Adipocyte (in vitro differentiated cells): ENCODE measurements around the gene RTN4RL1.
A peak's percentile ranks its signal among the peaks of the same experiment; 100 is the strongest.

Experiments used
- DNase-seq: peaks from one replicate; pipeline ENCODE4 v3.0.0-alpha.2; 2015; ENCODE audit warnings: low read depth
- H3K27me3 ChIP-seq: replicated peaks from 2 replicates; pipeline ENCODE4 v1.7.0; 2013; ENCODE audit warnings: mild to moderate bottlenecking, low read length, moderate library complexity; ENCODE audit not compliant: control insufficient read depth, insufficient read depth
- H3K36me3 ChIP-seq: 2 replicates; pipeline ENCODE4 v1.7.0; 2013; ENCODE audit warnings: low read length, mild to moderate bottlenecking, moderate library complexity; ENCODE audit not compliant: control insufficient read depth, insufficient read depth, severe bottlenecking
- H3K4me1 ChIP-seq: 2 replicates; pipeline ENCODE4 v1.7.0; 2013; ENCODE audit warnings: mild to moderate bottlenecking, low read length, moderate library complexity; ENCODE audit not compliant: control insufficient read depth, insufficient read depth
- H3K4me3 ChIP-seq: 2 replicates; pipeline ENCODE4 v1.7.0; 2013; ENCODE audit warnings: mild to moderate bottlenecking, low read length, moderate library complexity
- H3K9ac ChIP-seq: 2 replicates; pipeline ENCODE4 v1.7.0; 2013; ENCODE audit warnings: mild to moderate bottlenecking, low read length, moderate library complexity
- H3K9me3 ChIP-seq: 2 replicates; pipeline ENCODE4 v1.7.0; 2013; ENCODE audit warnings: mild to moderate bottlenecking, low read length, moderate library complexity; ENCODE audit not compliant: control insufficient read depth

The RTN4RL1 gene

DNA sequence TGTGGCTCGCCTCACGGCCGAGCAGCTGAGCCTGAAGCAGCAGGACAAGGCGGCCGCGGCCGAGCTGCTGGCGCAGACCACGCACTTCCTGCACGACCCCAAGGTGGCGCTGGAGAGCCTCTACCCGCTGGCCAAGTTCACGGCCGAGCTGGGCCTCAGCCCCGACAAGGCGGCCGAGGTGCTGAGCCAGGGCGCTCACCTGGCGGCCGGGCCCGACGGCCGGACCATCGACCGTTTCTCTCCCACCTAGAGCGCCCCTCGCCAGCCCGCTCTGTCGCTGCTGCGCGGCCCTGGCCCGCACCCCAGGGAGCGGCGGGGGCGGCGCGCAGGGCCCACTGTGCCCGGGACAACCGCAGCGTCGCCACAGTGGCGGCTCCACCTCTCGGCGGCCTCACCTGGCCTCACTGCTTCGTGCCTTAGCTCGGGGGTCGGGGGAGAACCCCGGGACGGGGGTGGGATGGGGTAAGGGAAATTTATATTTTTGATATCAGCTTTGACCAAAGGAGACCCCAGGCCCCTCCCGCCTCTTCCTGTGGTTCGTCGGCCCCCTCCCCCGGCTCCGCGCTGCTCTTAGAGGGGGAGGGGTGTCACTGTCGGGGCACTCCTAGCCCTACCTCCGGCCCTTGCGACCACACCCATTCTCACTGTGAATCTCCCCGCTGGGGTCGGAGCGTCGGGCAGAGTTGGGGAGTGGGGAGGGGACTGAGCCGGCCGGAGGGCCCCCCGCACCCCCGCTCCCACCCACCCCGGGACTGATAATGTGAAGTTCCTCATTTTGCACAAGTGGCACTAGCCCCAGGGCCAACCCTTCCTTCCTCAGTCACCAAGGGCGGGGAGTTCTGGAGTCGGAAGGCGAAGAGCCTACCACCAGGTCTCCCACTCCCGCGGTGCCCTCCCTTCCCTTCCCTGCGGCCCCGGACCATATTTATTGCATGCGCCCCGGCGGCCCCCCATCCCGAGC is 33.7 kb upstream of the RTN4RL1 start:
- no peaks in the 10 kb centered on the region for H3K27me3 ChIP-seq

GRCh38 chr17:2057760-2058585 is 32.8 kb upstream of the RTN4RL1 start:
- Histone ChIP-seq H3K9me3 (no peaks in the 10 kb centered on the region), H3K27me3 (no peaks in the 10 kb centered on the region), H3K9ac (peak overlapping the region; percentile 91), H3K4me3 (peak overlapping the region; percentile 67), H3K36me3 (no peaks in the 10 kb centered on the region), H3K4me1 (peaks cover 36% of the 10 kb centered on the region)
- DNase-seq = no peak

More for the DNA sequence above, 33.7 kb upstream of the RTN4RL1 start:
- no peak for DNase-seq
- Histone ChIP-seq H3K4me3 (peak overlapping the region; percentile 67), H3K36me3 (no peaks in the 10 kb centered on the region), H3K9me3 (no peaks in the 10 kb centered on the region), H3K9ac (peak overlapping the region; percentile 91), H3K4me1 (peaks cover 45% of the 10 kb centered on the region)

- no peaks in the 10 kb centered on the region for H3K27me3 ChIP-seq
- H3K4me1 ChIP-seq = peaks cover 29% of the 10 kb centered on the region
- DNase-seq = no peak
- no peaks in the 10 kb centered on the region for H3K9me3 ChIP-seq
- H3K4me3 ChIP-seq = peak overlapping the region; percentile 67
- peak overlapping the region; percentile 91 for H3K9ac ChIP-seq
- H3K36me3 ChIP-seq = no peaks in the 10 kb centered on the region
Observed at GRCh38 chr17:2057175-2057759, 32.1 kb upstream of the RTN4RL1 start.

DNA sequence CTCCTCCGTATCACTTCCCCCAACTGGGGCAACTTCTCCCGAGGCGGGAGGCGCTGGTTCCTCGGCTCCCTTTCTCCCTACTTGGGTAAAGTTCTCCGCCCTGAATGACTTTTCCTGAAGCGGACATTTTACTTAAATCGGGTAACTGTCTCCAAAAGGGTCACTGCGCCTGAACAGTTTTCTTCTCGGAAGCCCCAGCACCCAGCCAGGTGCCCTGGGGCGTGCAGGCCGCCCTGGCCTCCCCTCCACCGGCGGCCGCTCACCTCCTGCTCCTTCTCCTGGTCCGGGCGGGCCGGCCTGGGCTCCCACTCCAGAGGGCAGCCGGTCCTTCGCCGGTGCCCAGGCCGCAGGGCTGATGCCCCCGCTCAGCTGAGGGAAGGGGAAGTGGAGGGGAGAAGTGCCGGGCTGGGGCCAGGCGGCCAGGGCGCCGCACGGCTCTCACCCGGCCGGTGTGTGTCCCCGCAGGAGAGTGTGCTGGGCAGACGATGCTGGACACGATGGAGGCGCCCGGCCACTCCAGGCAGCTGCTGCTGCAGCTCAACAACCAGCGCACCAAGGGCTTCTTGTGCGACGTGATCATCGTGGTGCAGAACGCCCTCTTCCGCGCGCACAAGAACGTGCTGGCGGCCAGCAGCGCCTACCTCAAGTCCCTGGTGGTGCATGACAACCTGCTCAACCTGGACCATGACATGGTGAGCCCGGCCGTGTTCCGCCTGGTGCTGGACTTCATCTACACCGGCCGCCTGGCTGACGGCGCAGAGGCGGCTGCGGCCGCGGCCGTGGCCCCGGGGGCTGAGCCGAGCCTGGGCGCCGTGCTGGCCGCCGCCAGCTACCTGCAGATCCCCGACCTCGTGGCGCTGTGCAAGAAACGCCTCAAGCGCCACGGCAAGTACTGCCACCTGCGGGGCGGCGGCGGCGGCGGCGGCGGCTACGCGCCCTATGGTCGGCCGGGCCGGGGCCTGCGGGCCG is 31.4 kb upstream of the RTN4RL1 start:
- Histone ChIP-seq H3K9ac (peak overlapping the region; percentile 91), H3K4me3 (peak overlapping the region; percentile 80), H3K27me3 (no peaks in the 10 kb centered on the region), H3K36me3 (no peaks in the 10 kb centered on the region), H3K4me1 (peaks cover 21% of the 10 kb centered on the region), H3K9me3 (no peaks in the 10 kb centered on the region)
- peak; percentile 59 for DNase-seq

- H3K9ac ChIP-seq = peak overlapping the region; percentile 91
- peaks cover 12% of the 10 kb centered on the region for H3K4me1 ChIP-seq
- H3K27me3 ChIP-seq = no peaks in the 10 kb centered on the region
- peak; percentile 65 for DNase-seq
- no peaks in the 10 kb centered on the region for H3K36me3 ChIP-seq
- H3K4me3 ChIP-seq = peak overlapping the region; percentile 80
- no peaks in the 10 kb centered on the region for H3K9me3 ChIP-seq
Observed at GRCh38 chr17:2055292-2056205, 30.4 kb upstream of the RTN4RL1 start.

- H3K9me3 ChIP-seq = no peaks in the 10 kb centered on the region
- peak within 1 kb of the TSS; percentile 80 for H3K4me3 ChIP-seq
- no peaks in the 10 kb centered on the region for H3K27me3 ChIP-seq
- H3K9ac ChIP-seq = peak within 1 kb of the TSS; percentile 91
- H3K4me1 ChIP-seq = peaks cover 4% of the 10 kb centered on the region
- H3K36me3 ChIP-seq = no peaks in the 10 kb centered on the region
- peak; percentile 94 for DNase-seq
Observed at GRCh38 chr17:2054512-2055291, 29.6 kb upstream of the RTN4RL1 start, which contains the start of gene HIC1. Gene HIC1 (plus strand): TSS chr17:2055103. CDS start chr17:2056691, 1,588 bp downstream.

DNA sequence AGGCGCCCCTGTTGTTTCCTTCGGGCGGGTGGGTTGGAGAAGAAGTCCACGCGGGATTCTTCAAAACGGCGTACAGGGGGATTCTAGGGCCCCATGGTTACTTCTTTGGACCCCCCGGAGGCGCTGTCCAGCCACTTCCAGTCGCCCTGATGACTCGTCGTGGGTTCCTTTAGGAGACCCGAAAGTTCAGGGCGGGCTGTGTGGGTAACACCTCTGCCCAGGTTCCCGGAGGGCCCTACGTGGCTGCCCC is 29.1 kb upstream of the RTN4RL1 start:
- H3K36me3 ChIP-seq = no peaks in the 10 kb centered on the region
- no peaks in the 10 kb centered on the region for H3K9me3 ChIP-seq
- H3K4me1 ChIP-seq = peaks cover 2% of the 10 kb centered on the region
- peak overlapping the region; percentile 50 for H3K4me3 ChIP-seq
- no peak overlapping the region for H3K9ac ChIP-seq
- no peaks in the 10 kb centered on the region for H3K27me3 ChIP-seq
- no peak for DNase-seq

DNA sequence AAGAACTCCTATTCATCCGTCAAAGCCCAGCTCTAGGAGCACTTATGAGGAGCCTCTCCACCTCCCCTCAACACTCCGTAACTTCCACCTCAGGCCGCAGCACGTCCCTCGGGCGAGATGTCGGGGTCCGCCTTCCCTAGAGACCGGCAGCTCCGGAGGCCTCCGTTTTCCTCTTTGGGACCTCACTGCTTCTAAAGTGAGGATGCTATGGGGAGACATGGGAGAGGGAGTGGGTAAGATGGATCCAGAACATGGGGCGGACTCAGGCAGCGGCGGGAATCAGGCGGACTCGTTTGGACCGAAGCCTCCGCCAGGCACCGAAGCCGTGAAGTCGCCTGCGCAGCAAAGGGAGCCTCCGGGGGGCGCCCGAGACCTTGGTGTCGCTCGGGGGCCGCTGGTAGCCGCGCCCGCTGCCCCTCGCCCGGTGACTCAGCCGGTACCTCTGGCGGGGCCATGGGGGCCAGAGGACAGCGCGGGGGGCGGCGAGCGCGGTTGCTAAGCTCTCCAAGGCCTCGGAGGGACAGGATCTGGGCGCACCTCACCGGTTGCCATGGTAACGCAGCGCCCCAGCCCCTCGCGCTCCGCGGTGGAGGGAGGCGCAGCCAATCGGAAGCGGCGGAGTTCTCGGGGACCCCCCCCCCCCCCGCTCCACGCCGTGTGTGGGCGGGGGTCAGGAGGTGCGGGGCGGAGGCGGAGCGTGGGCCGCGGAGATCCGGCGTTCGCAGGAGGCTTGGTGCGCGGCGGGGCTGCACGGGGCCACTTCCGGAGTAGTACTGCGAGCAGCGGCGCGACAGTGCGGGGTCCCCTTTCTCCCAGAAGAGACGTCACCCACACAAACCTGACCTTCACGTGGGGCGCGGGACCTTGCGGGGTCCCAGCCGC is 28.5 kb upstream of the RTN4RL1 start:
- H3K4me3 ChIP-seq = peak overlapping the region; percentile 50
- H3K9ac ChIP-seq = no peak overlapping the region
- peak; percentile 88 for DNase-seq
- H3K36me3 ChIP-seq = no peaks in the 10 kb centered on the region
- peaks cover 7% of the 10 kb centered on the region for H3K4me1 ChIP-seq
- no peaks in the 10 kb centered on the region for H3K27me3 ChIP-seq
- no peaks in the 10 kb centered on the region for H3K9me3 ChIP-seq
